Measurements from ENCODE around the gene LIMS3.
"Not testable (repeated sequence)": the region's sequence is repeated elsewhere in the genome, so short reads cannot be mapped to it uniquely, and the experiment has no call there.

DNA sequence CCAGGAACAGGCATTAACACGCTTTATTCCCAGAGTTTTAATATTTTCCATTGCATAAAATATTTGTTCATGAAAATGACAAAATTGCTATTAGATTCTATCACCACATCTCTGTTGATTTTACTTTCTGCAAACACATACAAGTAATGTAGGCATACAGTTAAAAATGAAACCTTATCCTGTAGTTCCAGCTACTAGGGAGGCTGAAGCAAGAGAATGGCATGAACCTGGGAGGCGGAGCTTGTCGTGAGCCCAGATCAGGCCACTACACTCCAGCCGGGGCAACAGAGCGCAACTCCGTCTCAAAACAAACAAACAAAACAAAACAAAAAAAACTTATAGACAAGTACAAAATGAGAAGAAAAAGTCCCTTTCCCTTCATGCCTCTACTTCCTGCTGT, 38.0 kb downstream of the LIMS3 start:
- TF ChIP-seq, protein P1, sequence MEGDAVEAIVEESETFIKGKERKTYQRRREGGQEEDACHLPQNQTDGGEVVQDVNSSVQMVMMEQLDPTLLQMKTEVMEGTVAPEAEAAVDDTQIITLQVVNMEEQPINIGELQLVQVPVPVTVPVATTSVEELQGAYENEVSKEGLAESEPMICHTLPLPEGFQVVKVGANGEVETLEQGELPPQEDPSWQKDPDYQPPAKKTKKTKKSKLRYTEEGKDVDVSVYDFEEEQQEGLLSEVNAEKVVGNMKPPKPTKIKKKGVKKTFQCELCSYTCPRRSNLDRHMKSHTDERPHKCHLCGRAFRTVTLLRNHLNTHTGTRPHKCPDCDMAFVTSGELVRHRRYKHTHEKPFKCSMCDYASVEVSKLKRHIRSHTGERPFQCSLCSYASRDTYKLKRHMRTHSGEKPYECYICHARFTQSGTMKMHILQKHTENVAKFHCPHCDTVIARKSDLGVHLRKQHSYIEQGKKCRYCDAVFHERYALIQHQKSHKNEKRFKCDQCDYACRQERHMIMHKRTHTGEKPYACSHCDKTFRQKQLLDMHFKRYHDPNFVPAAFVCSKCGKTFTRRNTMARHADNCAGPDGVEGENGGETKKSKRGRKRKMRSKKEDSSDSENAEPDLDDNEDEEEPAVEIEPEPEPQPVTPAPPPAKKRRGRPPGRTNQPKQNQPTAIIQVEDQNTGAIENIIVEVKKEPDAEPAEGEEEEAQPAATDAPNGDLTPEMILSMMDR (IDR thresholded peaks at IDR 0.05; ENCODE audit: borderline replicate concordance, extremely low read depth, low read length, poor library complexity, severe bottlenecking): not testable (repeated sequence)
- not testable (repeated sequence) for TF ChIP-seq EZH2 (IDR thresholded peaks at IDR 0.05; ENCODE audit: borderline replicate concordance, low read depth, low read length, severe bottlenecking)

Data from DND-41 (cell line).